Measurements from ENCODE around the gene DENND5A. TPM values are rescaled to one million over a fixed set of nuclear protein-coding genes. Genes with fewer than 3 reads are reported as not detected.

The DENND5A gene
- total and polyA plus RNA-seq, 2 of the 8 experiments (the other 6 are each of a cell fraction or from before 2014, with no cell fraction given): 65.7 to 139 TPM

DNA sequence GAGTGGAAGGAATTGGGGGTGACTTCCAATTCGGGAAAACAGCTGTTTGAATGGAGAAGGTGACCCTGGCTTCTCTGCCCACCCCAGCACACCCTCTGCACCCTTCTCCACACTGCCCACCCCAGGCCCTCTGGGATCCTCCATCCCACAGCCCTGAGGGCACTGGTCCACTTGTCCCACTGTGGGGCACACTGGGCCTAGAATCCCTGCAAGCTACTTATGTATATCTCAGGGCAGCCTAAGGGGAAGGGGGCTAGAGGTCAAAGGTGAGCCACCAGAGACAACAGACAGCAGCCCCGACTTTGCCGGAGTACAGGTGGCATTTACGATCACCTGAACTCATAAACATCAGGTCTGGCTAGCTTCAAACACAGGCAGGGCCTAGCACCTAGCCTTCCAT is 173.1 kb downstream of the DENND5A start:
- Histone ChIP-seq H3K9ac (replicated peaks in 1 of 4; ENCODE audit: extremely low read depth in 1 of 4, low read depth in 3 of 4, low read length in 3 of 4) (no peak overlapping the region), H3K23me2 (ENCODE audit: low read depth, low read length) (peaks cover 7% of the 10 kb centered on the region; the same call in 1 of the 2 replicates), H4K5ac (ENCODE audit: insufficient read length, low read depth, low read length) (no peak overlapping the region), H4K8ac (ENCODE audit: extremely low read depth, insufficient read depth, low read length) (no peak overlapping the region; the same call in 1 of the 2 replicates), H4K91ac (replicated peaks; ENCODE audit: insufficient read length, low read length) (no peak overlapping the region), H3K4ac (replicated peaks; ENCODE audit: insufficient read length, low read depth, low read length) (no peak overlapping the region), H3K4me2 (ENCODE audit: insufficient read depth in 1 of 2, low read depth in 2 of 2, low read length in 2 of 2) (peak overlapping the region; percentile 54 to 88), H3K79me1 (ENCODE audit: low read depth, low read length) (no peaks in the 10 kb centered on the region), H4K20me1 (replicated peaks in 1 of 2; ENCODE audit: control insufficient read depth in 1 of 2, insufficient read depth in 2 of 2, low read length in 2 of 2) (no peaks in the 10 kb centered on the region), H2BK120ac (replicated peaks; ENCODE audit: low read depth, low read length) (no peak overlapping the region), H2AK5ac (ENCODE audit: low read depth, low read length) (no peak overlapping the region), H2BK12ac (ENCODE audit: low read depth, low read length) (no peak overlapping the region), H2AFZ (ENCODE audit: low read length) (peak overlapping the region; percentile 58; the same call in 1 of the 2 replicates), H3K36me3 (ENCODE audit: control insufficient read depth in 2 of 4, insufficient read depth in 4 of 4, low read length in 3 of 4) (no peaks in the 10 kb centered on the region), H3K18ac (ENCODE audit: extremely low read depth, low read length) (peak overlapping the region; percentile 32; the same call in 1 of the 2 replicates), H2BK15ac (ENCODE audit: low read length) (no peak overlapping the region), H3K27ac (ENCODE audit: low read depth, low read length) (no peak overlapping the region), H3K56ac (replicated peaks; ENCODE audit: insufficient read length, low read depth, low read length) (no peak overlapping the region), H3K4me3 (ENCODE audit: extremely low read depth in 1 of 4, insufficient read depth in 2 of 4, low read depth in 3 of 4, low read length in 4 of 4) (peak overlapping the region; percentile 16 to 52 (median 20); a peak in 3 of 8 replicates), H2BK20ac (ENCODE audit: low read length) (no peak overlapping the region), H3K9me3 (ENCODE audit: insufficient read depth in 2 of 2, low read depth in 1 of 2, low read length in 1 of 2) (no peaks in the 10 kb centered on the region), H3K79me2 (ENCODE audit: control insufficient read depth in 1 of 2, insufficient read depth in 2 of 2, low read length in 2 of 2) (no peaks in the 10 kb centered on the region), H3K14ac (ENCODE audit: insufficient read length) (no peak overlapping the region), H3K23ac (ENCODE audit: insufficient read length) (no peak overlapping the region), H3K27me3 (replicated peaks in 1 of 4; ENCODE audit: control insufficient read depth in 3 of 4, extremely low read depth in 1 of 4, insufficient read depth in 3 of 4, low read length in 3 of 4) (peaks cover 11 to 36% (median 30%) of the 10 kb centered on the region in 4 experiments), H2BK5ac (ENCODE audit: low read depth, low read length) (no peak overlapping the region), H3K4me1 (replicated peaks in 1 of 4; ENCODE audit: control insufficient read depth in 3 of 4, insufficient read depth in 4 of 4, low read length in 3 of 4) (peaks cover 1 to 4% (median 3%) of the 10 kb centered on the region in 4 experiments; a peak in 5 of 7 replicates)
- POLR2A ChIA-PET (ENCODE audit: partially characterized antibody): no interaction called here
- 82% methylated on average over 4 of the region's 4 CpGs; no CpG with 5 or more reads in 1 of the 2 experiments for whole genome bisulfite sequencing, 2 experiments (ENCODE audit: extremely low coverage in 1 of 2, insufficient coverage in 1 of 2, insufficient read length in 1 of 2, insufficient replicate concordance in 2 of 2, low coverage in 1 of 2, low lambda C conversion rate in 2 of 2, missing lambda C conversion rate in 1 of 2)
- FAIRE-seq (no peak), DNase-seq (ENCODE audit: low read depth in 1 of 2, low spot score in 2 of 2) (no peak)
- CTCF ChIA-PET (ENCODE audit: partially characterized antibody): interaction anchor here (1.2 to 12.2 kb wide), 9 partner anchors 11 to 76 kb away, joined by 3 to 177 read pairs (median 32); no protein-coding TSS in a partner anchor
- TF ChIP-seq SP2 (IDR thresholded peaks at IDR 0.05; ENCODE audit: low read length) (no peak), SP4 (IDR thresholded peaks at IDR 0.05; ENCODE audit: low read length) (no peak), RFX5 (IDR thresholded peaks at IDR 0.05; ENCODE audit: borderline replicate concordance, low read depth, low read length) (no peak), ZNF274 (IDR thresholded peaks at IDR 0.05; ENCODE audit: borderline replicate concordance, extremely low read depth, low read length) (no peak), KDM4A (IDR thresholded peaks at IDR 0.05; ENCODE audit: low read depth, low read length, severe bottlenecking) (no peak), RAD21 (IDR thresholded peaks at IDR 0.05 in 1 of 2, conservative IDR thresholded peaks at IDR 0.05 in 1 of 2; ENCODE audit: low read depth in 2 of 2, low read length in 2 of 2) (no peak), BCL11A (IDR thresholded peaks at IDR 0.05; ENCODE audit: low read depth in 2 of 2, low read length in 2 of 2) (no peak), CTBP2 (IDR thresholded peaks at IDR 0.05; ENCODE audit: borderline replicate concordance, insufficient read depth, insufficient read length, low read length) (no peak), SRF (IDR thresholded peaks at IDR 0.05; ENCODE audit: low read depth, low read length) (no peak), CBX8 (IDR thresholded peaks at IDR 0.05; ENCODE audit: borderline replicate concordance, low read depth, low read length) (no peak), PHF8 (conservative IDR thresholded peaks at IDR 0.05; ENCODE audit: low read depth, low read length) (no peak), NRF1 (IDR thresholded peaks at IDR 0.05; ENCODE audit: low read depth, low read length) (no peak)
- TF ChIP-seq, protein P1, sequence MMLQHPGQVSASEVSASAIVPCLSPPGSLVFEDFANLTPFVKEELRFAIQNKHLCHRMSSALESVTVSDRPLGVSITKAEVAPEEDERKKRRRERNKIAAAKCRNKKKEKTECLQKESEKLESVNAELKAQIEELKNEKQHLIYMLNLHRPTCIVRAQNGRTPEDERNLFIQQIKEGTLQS (IDR thresholded peaks at IDR 0.05; ENCODE audit: insufficient read depth, low read depth, low read length): no peak

Measured in H1 (cell line).